ENCODE measurements around the gene MB21D2.

MB21D2 gene

GRCh38 chr3:192875971-192876565, 41.6 kb downstream of the MB21D2 start:
- no peak for TF ChIP-seq CTCF (IDR thresholded peaks at IDR 0.05; ENCODE audit: control extremely low read depth, extremely low read depth, low read depth, missing control alignments)
- CTCF ChIA-PET, result interaction anchor here (1.0 to 2.7 kb wide), 2 partner anchors 12 to 39 kb away, joined by 3 to 10 read pairs; no protein-coding TSS in a partner anchor
- POLR2A ChIA-PET, result no interaction called here
- DNase-seq (ENCODE audit: extremely low spot score), result no peak

- TF ChIP-seq CTCF (IDR thresholded peaks at IDR 0.05; ENCODE audit: control extremely low read depth, extremely low read depth, low read depth, missing control alignments), result no peak
- DNase-seq (ENCODE audit: extremely low spot score), result no peak
- ChIA-PET CTCF (no interaction called here), POLR2A (interaction anchor here (0.5 kb wide), 1 partner anchor 19 kb away, joined by 3 read pairs; no protein-coding TSS in a partner anchor)
Observed at GRCh38 chr3:192870822-192871221, 46.8 kb downstream of the MB21D2 start.

GRCh38 chr3:192869131-192870031, 48.3 kb downstream of the MB21D2 start:
- no peak for DNase-seq (ENCODE audit: extremely low spot score)
- no peak for TF ChIP-seq CTCF (IDR thresholded peaks at IDR 0.05; ENCODE audit: control extremely low read depth, extremely low read depth, low read depth, missing control alignments)
- ChIA-PET POLR2A (no interaction called here), CTCF (interaction anchor here (1.0 to 1.2 kb wide), 2 partner anchors 11 to 22 kb away, joined by 3 to 4 read pairs; no protein-coding TSS in a partner anchor)

- no peak for TF ChIP-seq CTCF (IDR thresholded peaks at IDR 0.05; ENCODE audit: control extremely low read depth, extremely low read depth, low read depth, missing control alignments)
- POLR2A ChIA-PET, result no interaction called here
- DNase-seq (ENCODE audit: extremely low spot score), result no peak
- CTCF ChIA-PET, result interaction anchor here (0.9 to 1.5 kb wide), 5 partner anchors 10 to 49 kb away, joined by 3 to 4 read pairs (median 3); no protein-coding TSS in a partner anchor
Observed at GRCh38 chr3:192867645-192868044, 50.0 kb downstream of the MB21D2 start.

GRCh38 chr3:192866804-192867203, 50.9 kb downstream of the MB21D2 start:
- no peak for DNase-seq (ENCODE audit: extremely low spot score)
- no peak for TF ChIP-seq CTCF (IDR thresholded peaks at IDR 0.05; ENCODE audit: control extremely low read depth, extremely low read depth, low read depth, missing control alignments)
- CTCF ChIA-PET, result interaction anchor here (0.6 to 1.5 kb wide), 2 partner anchors 11 to 12 kb away, joined by 3 read pairs; no protein-coding TSS in a partner anchor
- POLR2A ChIA-PET, result no interaction called here

GRCh38 chr3:192864941-192865340, 52.7 kb downstream of the MB21D2 start:
- no peak for TF ChIP-seq CTCF (IDR thresholded peaks at IDR 0.05; ENCODE audit: control extremely low read depth, extremely low read depth, low read depth, missing control alignments)
- DNase-seq (ENCODE audit: extremely low spot score), result no peak
- ChIA-PET POLR2A (interaction anchor here (1.1 to 1.3 kb wide), 2 partner anchors 28 to 34 kb away, joined by 3 to 4 read pairs; no protein-coding TSS in a partner anchor), CTCF (interaction anchor here (1.1 to 5.8 kb wide), 10 partner anchors 9 to 52 kb away, joined by 3 to 23 read pairs (median 5); partner anchors contain the start of gene MB21D2)
